CD4-positive, alpha-beta T cell treated with Interleukin-4 for 1 hour (primary cell): ENCODE measurements around the gene TMEFF2.

Source experiments
- DNase-seq, 2 donors: peaks; one replicate each; pipeline ENCODE4 v3.0.0-alpha.2; 2020 to 2022

Gene TMEFF2

DNA sequence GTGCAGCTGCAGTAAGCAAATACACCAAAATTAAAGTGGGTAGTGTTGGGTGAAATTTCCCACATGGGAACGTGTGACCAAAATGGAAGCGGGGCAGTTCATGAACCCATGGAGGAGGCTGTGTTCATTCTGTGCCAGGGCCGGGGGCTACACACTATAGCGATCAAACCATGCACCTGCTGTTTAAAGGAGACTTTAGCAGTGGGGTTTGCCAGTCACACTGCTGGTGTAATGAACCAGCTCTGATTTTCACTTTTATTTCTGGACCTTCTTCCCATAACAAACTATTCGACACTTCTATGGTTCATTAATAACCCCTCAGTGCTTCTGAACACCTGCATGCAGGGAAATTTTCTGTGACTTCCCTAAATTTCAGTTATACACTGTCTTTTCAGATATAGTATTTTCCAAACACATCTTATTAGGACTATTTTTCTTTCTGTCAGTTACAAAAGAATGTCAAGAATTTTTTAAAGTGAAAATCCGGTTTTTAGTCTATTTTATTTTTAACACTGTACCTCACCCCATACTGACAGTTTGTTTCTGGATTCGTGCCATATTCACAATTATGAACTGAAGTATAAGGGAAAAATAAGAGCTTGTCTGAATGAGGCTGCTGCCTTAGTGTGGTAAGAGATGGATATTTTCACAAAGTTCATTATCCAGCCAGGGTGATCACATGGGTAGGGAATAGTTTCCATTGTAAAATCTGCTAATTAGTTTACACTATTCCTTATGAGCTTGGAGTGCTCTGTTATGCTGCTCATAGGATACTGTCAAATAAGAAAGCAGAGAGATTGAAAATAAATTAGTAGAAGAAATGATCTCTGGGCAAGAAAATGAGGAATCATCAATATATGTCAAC, 236.5 kb downstream of the TMEFF2 start:
- no peak for DNase-seq

DNA sequence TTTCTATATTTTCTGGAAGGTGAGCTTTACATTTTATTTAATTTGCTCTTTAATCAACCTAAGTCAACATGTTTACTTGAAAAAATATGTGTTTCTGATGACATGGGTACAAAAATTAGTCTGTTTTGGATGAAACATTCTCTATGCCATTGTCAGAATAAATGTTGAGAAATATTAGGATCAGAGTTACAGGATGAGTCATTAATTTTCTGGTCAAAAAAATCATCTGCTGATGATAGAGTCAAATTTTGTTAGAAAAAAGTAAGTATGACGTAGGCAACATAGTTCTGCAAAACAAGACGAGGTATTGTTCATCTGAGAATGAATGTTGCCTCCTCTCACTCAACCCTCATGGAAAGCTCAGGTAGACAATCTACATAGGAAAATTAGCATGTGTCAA, 240.3 kb downstream of the TMEFF2 start:
- DNase-seq = no peak

DNA sequence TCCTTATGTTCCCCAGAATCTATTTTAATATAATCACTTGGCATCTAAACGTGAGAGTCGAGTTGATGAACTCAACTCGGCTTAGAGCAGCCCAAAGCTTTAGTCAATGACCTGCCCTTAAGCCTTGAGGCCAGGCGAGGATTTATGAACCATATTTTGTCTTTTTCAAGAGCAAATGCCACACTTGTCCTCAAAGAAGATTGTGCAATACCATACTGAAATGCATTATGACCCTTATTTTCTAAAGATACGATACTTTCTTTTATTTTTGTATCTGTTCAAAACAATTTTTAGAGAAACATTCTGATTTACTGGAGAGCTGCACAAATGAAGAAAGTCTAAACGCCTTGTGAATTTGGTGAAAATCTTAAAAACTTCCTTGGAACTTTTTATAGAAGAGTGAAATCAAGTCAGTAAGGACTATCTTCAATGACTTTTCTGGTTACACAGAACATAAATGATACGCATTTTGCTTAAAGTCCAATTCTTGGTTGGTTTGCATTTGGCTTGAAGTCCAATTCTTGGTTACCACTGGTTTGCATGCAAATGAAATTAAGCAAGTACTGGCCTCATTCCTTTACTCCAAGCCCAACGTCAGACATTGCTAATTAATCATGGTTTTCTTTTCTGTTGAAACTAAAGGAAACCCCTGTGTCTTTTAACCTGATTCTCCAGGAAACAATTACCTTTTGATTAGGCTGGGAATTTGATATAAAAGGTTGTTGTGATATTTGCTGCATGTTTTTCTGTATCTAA, 242.0 kb downstream of the TMEFF2 start:
- no peak for DNase-seq

DNA sequence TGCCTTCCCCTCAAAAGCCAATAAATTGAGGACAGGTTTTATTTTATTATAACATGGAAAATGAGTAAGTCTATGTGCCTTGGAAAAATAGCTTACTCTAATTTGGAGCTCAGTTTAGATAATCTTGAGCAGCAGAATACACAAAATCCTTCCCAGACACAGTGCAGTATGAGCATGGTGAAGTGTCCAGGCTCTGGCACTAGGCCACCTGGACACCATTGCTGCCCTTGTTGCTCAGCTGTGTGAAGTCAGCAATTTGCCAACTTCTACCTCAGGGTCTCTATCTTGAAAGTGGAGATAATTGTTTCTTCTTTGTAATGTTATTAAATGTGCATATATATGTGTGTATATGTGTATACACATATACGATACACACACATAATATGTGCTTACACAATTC, 242.9 kb downstream of the TMEFF2 start:
- no peak for DNase-seq

DNA sequence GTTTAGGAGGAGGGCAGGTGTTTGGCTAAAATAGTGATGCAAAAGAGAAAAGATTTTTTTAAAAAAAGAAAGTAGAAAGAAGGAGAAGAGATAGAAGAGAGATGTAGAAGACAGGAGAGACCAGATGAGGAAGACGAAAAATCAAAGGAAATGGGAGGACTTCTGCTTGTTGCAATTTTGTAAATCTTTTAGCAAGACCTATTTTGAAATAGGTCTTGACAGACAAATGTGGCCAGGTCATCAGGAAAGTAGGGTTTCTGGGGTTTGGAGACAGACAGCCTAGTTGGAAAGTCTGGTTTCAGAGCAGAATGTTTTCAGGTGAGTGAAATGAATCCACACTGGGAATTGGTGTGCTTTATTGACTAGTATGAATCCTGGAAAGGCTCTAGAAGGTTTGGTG, 243.4 kb downstream of the TMEFF2 start:
- DNase-seq = no peak

DNA sequence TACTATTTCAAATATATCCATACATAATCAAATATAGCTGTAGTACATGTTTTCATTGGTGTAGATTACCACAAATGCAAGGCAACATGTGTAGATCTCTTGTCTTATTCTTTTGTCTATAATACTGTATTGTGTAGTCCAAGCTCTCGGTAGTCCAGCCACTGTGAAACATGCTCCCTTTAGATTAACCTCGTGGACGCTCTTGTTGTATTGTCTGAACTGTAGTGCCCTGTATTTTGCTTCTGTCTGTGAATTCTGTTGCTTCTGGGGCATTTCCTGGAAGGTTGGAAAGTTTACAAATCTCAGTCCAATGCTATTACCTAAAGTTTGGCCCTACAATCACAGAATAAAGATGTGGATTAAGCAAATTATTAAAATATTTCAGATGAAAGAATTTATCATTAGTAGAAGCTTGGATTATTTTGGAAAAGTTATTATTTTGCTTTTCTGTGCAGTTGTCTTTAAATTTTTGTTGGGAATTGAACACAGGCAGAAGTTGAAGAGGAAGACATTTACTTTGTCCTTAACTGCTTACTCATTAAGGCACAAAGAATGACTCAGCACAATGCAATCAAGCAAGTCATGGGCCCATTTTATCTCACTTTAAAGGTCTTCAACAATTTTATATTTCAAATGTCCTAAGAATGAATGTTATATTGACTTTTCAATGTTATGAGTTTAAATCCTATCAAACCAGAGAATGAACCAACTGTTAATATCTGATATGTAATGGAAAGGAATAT, 244.4 kb downstream of the TMEFF2 start:
- DNase-seq = no peak

DNA sequence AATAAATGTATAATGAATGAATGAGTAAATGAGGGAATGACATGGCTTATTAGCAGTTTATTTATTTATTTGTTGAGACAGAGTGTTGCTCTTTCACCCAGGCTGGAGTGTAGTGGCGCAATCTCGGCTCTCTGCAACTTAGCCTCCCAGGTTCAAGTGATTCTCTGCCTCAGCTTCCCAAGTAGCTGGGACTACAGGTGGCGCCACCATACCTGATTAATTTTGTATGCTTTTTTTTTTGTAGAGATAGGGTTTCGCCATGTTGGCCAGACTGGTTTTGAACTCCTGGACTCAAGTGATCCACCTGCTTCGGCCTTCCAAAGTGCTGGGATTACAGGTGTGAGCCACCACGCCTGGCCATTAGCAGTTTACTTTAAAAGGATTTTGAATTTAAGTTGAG, 247.5 kb downstream of the TMEFF2 start:
- DNase-seq = no peak

DNA sequence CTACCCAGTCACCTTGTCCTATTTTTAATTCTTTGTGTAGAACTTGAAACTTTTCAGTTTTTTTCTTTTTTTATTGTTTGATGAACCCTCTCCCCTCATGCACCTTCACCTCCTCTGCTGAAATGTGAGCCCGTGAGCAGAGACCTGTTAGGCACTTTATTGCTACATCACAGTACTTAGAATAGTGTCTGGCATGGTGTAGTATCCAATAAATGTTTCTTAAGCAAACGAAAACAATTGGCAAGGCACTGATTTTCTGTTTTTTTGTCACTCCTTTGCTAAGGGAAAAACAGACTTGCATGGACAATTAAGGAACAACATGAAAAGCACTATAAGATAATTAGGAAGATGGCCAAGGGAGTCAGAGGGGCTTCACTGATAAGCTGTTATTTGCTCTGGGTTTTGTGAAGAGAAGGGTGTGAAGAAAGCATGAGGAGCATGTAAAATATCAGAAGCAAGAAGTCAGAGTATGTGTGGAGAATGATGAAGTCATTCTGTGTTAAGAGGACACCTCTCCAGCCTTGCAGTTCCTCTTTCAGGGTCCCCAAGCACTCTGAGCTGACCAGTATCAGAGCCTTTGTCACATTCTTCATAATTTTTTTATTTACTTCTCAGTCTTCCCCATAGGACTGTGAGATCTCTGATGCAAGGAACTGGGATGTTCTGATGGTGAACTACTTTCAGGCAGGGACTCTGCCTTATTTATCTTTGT, 248.1 kb downstream of the TMEFF2 start:
- DNase-seq = no peak

DNA sequence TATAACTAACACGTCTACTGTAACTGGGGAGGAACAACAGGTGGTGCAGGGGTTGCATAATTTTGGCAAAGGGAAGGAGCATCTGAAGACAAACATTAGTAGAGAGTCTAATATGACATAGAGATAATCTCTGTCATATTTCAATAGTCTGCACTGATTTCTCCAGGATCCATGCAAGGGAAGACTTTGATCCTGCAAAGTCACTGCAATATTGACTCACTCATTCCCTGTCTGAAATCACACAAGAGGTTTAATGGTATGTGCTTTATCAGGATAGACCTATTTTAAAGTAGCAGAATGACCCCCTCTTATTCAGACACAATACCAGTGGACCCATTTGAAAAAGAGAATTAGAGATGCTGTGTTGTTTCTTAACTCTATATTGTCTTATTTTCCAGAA, 249.1 kb downstream of the TMEFF2 start:
- no peak for DNase-seq

DNA sequence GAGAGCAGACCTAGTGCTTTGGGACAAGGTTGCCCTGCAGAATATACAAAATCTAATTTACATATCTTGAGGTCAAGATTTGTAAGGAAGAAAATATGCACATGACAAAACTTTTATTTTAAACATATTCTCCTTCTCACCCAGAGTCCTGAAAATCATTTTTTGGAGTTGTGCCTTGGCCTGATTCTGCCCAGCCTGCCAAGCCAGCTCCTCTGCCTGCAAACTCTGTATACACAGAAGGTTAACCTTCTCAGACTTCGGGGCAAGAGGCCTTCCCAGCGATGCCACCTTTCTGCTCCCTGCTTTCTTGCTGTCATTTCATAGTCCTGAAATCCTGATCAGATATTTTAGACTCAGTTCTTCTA, 252.0 kb downstream of the TMEFF2 start:
- no peak for DNase-seq

DNA sequence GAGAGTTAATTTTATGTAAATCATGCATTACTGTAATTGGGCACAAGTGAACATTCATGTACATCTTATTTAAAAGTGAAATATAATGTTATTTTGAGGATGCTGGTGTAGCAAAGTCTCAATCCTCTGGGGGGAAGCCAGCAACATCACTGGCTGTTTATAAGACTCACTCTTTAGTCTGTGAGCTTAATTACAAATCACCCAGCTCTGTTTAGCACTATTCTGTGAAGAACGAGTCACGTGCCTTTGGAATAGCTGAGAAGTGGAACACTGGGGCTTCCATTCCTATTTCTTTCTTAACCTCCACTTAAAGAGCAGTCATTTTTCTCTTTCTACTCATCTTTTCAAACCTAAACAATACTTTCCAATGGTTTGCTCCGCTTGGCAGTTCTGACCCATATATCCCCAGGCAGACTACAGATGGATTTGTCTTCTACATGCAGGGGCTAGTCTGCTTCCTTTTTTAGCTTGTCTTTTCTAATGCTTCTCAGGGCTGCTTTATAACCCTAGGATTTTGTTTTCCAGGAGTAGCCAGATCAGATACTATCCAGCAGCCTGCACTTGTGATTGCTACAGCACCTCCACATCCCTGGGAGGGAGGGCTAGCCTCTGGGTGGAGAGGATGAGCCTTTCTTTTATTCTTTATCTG, 252.5 kb downstream of the TMEFF2 start:
- no peak for DNase-seq

DNA sequence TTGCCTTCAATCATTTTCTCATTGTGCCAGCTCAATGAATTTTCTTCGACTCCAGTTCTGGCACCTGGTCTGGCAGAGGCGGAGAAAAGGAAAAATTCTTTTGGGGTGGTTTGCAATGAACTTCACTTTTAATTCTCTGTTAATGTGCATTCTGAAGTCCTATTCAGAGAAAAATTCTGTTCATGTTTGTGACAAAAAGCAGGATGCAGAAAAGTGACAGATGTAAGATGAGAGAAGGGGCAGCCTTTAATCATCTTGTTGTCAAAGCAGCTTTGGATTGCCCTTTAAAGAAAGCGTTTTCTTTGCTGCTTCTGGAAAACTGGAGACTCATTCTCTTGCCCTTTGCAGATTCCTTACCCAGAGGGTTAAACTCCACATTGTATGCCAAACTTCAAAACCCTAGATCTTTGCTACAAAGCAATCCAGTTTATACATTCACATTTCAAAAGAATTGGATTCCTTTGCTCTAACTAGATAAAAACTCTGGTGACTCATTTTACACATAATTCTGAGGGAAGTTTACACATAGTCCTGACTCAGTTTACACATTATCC, 253.3 kb downstream of the TMEFF2 start:
- no peak for DNase-seq

DNA sequence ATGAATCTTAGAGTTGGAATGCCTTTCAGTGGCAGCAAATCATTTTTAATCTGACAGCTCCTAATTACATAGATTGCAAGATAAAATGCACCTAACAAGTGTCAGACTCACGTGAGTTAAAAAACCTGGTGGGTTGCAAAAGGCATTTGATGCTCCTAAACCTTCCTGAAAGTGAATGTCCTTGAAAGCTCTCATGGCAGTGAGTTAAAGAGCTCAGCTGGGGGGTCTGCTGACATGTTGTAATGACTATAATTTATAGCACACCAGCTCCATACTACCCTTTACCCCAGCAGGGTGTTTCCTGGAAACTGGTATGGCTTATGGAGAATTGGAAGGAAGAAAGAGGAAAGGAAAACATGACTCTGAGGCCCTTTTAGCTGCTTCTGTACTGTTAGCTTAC, 256.0 kb downstream of the TMEFF2 start:
- DNase-seq = no peak

DNA sequence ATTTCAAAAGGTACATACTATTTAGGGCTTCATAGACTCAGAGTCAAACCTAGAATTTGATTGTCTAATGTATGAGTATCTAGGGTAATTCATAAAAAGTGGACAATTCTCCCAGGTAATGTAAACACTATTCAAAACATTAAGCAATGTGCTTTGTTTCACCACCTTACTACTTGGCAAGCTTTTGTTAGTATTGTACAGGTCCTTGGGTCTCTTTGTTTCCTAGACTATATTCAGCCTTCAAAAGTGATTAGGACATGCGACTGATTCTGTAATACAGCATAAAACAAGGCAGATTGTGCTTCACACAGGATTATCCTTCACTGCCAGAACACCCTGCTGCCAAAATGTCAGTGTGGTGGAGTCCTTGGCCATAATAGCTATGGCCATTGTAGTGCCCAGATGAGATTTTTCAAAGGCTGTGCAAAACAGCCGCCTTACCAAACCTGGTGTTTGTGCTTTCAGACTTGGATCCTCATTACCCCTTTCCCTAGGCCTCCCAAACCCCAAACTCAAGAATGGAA, 257.8 kb downstream of the TMEFF2 start:
- no peak for DNase-seq

DNA sequence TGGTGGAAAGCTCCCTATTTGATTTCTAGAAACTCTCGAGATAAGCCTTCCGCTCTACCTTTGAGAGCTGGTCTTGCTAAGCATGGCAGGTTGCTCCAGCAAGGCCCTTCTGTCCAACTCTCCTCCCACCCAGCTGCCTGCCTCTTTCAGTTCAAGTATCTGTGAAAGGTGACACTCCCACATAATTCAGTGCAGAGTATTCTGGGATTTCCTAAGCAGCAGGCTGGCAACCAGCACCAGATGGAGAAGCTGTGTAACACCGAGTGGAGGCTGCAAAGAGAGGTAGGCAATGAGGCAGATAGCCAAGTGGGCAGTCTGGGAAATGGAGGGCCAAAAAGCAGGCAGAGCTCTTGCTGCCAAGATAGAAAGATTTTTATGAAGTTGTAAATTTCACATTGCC, 259.5 kb downstream of the TMEFF2 start:
- no peak for DNase-seq

DNA sequence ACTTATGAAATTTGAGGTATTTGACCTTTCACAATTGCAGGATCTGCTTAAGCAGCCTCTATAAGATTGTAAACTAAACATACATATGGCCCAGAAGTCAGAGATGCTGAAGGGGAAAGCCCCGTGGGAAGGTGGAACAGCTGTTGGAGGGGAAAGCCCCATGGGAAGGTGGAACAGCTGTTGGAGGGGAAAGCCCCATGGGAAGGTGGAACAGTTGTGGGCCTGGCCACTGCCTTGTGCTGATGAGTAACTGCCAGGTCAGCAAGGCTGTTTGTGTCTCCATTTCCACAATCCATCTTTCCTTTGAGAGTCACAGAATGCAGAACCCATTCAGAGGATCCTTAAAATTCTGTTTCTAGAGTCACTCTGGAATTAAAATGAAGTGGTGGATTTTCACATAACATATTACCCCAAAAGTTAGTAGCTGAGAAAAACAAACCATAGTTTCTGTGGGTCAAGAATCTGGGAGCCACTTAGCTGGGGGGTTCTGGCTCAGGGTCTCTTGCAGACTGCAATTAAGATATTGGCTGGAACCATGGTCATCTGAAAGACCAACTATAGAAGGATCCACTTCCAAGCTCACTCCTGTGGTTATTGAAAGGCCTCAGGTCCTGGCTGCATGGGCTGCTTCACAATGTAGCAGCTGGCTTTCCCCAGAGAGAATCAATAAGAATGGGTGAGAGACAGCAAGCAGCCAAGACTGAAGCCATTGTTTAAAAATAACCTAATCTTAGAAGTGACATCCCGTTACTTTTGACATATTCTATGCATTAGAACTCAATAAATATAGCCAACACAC, 261.2 kb downstream of the TMEFF2 start:
- DNase-seq = no peak

DNA sequence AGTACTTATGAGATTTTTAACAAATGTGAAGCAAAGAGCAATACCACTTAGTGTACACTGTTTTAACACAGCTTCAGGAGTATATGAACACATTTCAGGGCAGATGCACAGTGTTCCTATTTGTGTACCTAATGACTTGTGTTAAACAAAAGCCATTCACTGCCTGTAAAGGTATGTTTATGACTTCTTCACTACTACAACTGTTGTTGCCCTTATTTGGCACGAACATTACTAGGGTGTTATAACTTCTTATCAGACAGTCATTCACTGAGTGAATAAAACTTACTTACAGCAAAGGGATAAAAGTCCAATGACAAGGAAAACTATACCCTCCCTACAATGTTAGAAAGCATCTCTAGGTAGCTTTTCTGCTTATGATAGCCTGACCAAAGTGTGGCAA, 262.4 kb downstream of the TMEFF2 start:
- no peak for DNase-seq

DNA sequence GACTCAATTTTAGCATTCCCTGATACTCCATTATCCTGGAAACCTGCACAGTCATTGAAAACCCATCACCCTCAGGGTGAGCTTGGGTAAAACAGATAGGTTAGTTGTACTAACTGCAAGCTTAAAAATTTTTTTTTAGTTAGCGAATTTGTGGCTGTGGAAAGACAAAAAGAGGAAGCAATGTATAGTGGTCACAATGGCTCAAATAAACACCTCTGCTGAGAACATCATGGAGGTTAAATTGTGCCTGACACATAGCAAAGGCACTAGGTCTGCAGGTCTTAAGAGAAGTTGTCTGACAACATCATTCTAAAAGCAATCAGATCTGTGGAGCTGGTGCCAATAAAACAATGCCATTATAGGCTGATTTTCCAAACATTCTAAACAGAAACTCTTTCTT, 263.4 kb downstream of the TMEFF2 start:
- no peak for DNase-seq

DNA sequence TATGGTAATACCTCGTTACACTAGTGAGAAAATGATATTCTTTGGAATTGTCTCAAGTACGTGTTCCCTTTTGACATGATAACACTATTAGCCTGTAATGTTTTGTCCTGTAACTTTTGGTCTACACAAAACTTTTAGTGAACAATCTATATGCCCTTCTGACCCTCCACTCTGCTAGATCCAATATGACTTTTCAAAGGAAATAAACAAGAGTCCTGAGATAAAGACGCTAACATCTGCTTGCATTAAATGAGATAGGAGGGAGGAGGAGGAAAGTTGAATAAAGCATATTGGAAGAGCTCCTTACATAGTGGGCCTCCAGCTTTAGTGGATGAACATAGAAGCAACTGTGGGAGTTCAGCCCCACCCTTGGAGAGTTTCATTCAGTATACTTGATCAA, 264.5 kb downstream of the TMEFF2 start:
- DNase-seq = no peak

DNA sequence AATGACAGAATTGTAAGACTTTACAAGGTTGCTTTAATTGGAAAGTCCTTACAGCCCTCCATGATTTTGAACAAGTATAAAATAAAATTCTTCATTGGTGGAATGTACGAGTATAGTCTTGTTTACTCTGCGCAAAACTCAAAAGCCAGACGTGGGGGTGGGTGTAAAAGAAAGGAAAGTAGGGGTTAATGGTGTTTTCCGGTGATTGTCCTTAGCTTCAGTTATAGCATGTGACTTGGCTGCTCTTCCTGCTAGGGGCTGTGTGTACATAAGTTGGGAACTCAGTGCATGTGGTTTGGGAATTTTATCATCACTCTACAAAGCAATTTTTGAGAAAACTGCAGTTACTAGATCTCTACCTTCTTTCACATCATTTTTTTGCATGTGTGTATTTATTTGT, 265.4 kb downstream of the TMEFF2 start:
- DNase-seq = no peak

DNA sequence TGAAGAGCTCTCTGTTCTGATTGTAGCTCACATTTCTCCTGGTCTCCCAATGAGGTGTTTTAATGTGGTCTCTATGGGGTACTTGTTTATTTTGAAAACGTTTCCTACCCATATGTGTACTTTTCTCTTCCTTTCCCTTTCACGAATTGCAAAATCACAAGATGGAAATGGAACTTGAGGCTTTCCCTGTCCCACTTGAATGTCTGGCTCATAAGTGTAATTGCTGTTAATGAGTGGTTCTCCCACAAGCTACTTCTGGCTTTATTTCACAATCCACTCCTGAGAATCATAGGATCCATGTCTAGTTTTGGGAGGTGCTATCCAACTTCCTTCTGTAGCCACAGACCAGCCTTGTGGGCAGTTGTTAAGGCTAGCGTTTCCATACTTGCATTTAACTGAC, 266.7 kb downstream of the TMEFF2 start:
- no peak for DNase-seq
